CD14-positive monocyte (primary cell): ENCODE results near the gene RHOBTB1. TPM values are rescaled to one million over a fixed set of nuclear protein-coding genes. Genes with fewer than 3 reads are reported as not detected.
"Not testable (repeated sequence)": the region's sequence is repeated elsewhere in the genome, so short reads cannot be mapped to it uniquely, and the experiment has no call there.

Source experiments
- DNase-seq, 3 donors: peaks; one replicate each; pipeline ENCODE4 v3.0.0-alpha.2; 2011 to 2022
- H2AFZ ChIP-seq: 2 replicates; pipeline ENCODE4 v1.6.0; 2012; ENCODE audit warnings: mild to moderate bottlenecking, low read depth, low read length, inconsistent platforms; ENCODE audit not compliant: insufficient read depth, poor library complexity, severe bottlenecking
- H3K27ac ChIP-seq, 2 donors: 1 replicate in 1 of 2; 2 replicates in 1 of 2; pipeline ENCODE4 v1.5.1; 2012 to 2013; ENCODE audit warnings: low read length in 2 of 2, control low read depth in 1 of 2, inconsistent platforms in 1 of 2, low read depth in 1 of 2, mild to moderate bottlenecking in 1 of 2
- H3K27me3 ChIP-seq, 2 donors: one replicate each; pipeline versions ENCODE4 v1.6.0 to v1.6.1; 2011 to 2013; ENCODE audit warnings: low read length in 2 of 2; ENCODE audit not compliant: control insufficient read depth in 2 of 2, insufficient read depth in 2 of 2
- H3K36me3 ChIP-seq, 2 donors: replicated peaks in 1 of 2; 1 replicate in 1 of 2; 2 replicates in 1 of 2; pipeline versions ENCODE4 v1.5.1 to v1.6.1; 2012 to 2013; ENCODE audit warnings: low read length in 2 of 2, control low read depth in 1 of 2, inconsistent platforms in 1 of 2, mild to moderate bottlenecking in 1 of 2; ENCODE audit not compliant: insufficient read depth in 2 of 2, control insufficient read depth in 1 of 2
- H3K4me1 ChIP-seq, 2 donors: 1 replicate in 1 of 2; 2 replicates in 1 of 2; pipeline versions ENCODE4 v1.5.1 to v1.6.1; 2012 to 2013; ENCODE audit warnings: low read length in 2 of 2, control low read depth in 1 of 2, inconsistent platforms in 1 of 2, mild to moderate bottlenecking in 1 of 2, moderate library complexity in 1 of 2; ENCODE audit not compliant: insufficient read depth in 2 of 2, control insufficient read depth in 1 of 2
- H3K4me2 ChIP-seq: replicated peaks from 2 replicates; pipeline ENCODE3; 2012; ENCODE audit warnings: low read length, moderate library complexity, mild to moderate bottlenecking; ENCODE audit not compliant: poor library complexity, severe bottlenecking; ENCODE audit errors: extremely low read depth
- H3K4me3 ChIP-seq, 3 experiments: fragments of 200-600 bp in 1 of 3; sonication (generic) in 1 of 3; replicated peaks in 1 of 3; 1 replicate in 2 of 3; 2 replicates in 1 of 3; pipeline ENCODE4 v1.5.1; 2011 to 2013; ENCODE audit warnings: low read length in 3 of 3, mild to moderate bottlenecking in 3 of 3, control low read depth in 2 of 3, low read depth in 2 of 3, inconsistent platforms in 1 of 3, moderate library complexity in 1 of 3
- H3K79me2 ChIP-seq: 2 replicates; pipeline ENCODE4 v1.6.0; 2012; ENCODE audit warnings: mild to moderate bottlenecking, control low read depth, inconsistent platforms, low read length, moderate library complexity; ENCODE audit not compliant: insufficient read depth
- H3K9ac ChIP-seq: 2 replicates; pipeline ENCODE4 v1.6.0; 2017; ENCODE audit warnings: low read length, mild to moderate bottlenecking; ENCODE audit not compliant: insufficient read depth, poor library complexity, severe bottlenecking
- H3K9me3 ChIP-seq, 2 donors: replicated peaks in 1 of 2; 1 replicate in 1 of 2; 2 replicates in 1 of 2; pipeline versions ENCODE4 v1.5.1 to v1.6.1; 2012 to 2013; ENCODE audit warnings: low read length in 2 of 2, control low read depth in 1 of 2; ENCODE audit not compliant: control insufficient read depth in 1 of 2, insufficient read depth in 1 of 2
- H4K20me1 ChIP-seq: 2 replicates; pipeline ENCODE4 v1.6.0; 2012; ENCODE audit warnings: mild to moderate bottlenecking, low read length, control low read depth, moderate library complexity; ENCODE audit not compliant: insufficient read depth
- H3K27ac Mint-ChIP-seq, 7 donors: one replicate each; pipeline ENCODE4 v1.8.0; 2020; ENCODE audit warnings: mild to moderate bottlenecking in 7 of 7, mixed read lengths in 7 of 7, moderate library complexity in 6 of 7, inconsistent platforms in 2 of 7
- H3K27me3 Mint-ChIP-seq, 3 donors: one replicate each; pipeline ENCODE4 v1.8.0; 2021 to 2022; ENCODE audit warnings: low read depth in 3 of 3, mild to moderate bottlenecking in 3 of 3, mixed read lengths in 3 of 3, moderate library complexity in 3 of 3, inconsistent platforms in 1 of 3
- H3K36me3 Mint-ChIP-seq, 2 donors: one replicate each; pipeline ENCODE4 v1.8.0; 2020; ENCODE audit warnings: mixed read lengths in 2 of 2, inconsistent platforms in 1 of 2, mild to moderate bottlenecking in 1 of 2
- H3K4me1 Mint-ChIP-seq: one replicate; pipeline ENCODE4 v1.8.0; 2020; ENCODE audit warnings: mild to moderate bottlenecking, mixed read lengths
- H3K4me3 Mint-ChIP-seq, 2 donors: one replicate each; pipeline ENCODE4 v1.8.0; 2020; ENCODE audit warnings: mild to moderate bottlenecking in 2 of 2, mixed read lengths in 2 of 2, moderate library complexity in 1 of 2
- H3K9me3 Mint-ChIP-seq, 7 donors: one replicate each; pipeline ENCODE4 v1.8.0; 2020 to 2022; ENCODE audit warnings: mixed read lengths in 7 of 7, mild to moderate bottlenecking in 6 of 7, moderate library complexity in 6 of 7, inconsistent platforms in 2 of 7
- WGBS: methylation state at CpG from one replicate; pipeline ENCODE4 v1.1.5; 2013; ENCODE audit warnings: missing lambda C conversion rate; ENCODE audit not compliant: insufficient coverage; 5-methylcytosine and 5-hydroxymethylcytosine counted together
- intact Hi-C, 2 donors: fragments of 100-400 bp; cut with micrococcal nuclease; formaldehyde crosslinking; loops; one replicate each; pipeline versions ENCODE4 v1.15.0 to v1.15.1; 2023
- polyA plus RNA-seq, 3 donors: library from polyadenylated mRNA; depleted of rRNA in 1 of 3; unstranded in 2 of 3; stranded (reverse) in 1 of 3; fragments of 300-500 nt in 2 of 3; fragments of >200 nt in 1 of 3; fragmentation: Illumina TruSeq in 2 of 3; gene quantifications; 1 replicate in 2 of 3; 2 replicates in 1 of 3; pipeline ENCODE4 v1.2.3, GENCODE V29; 2012 to 2021
- TF ChIP-seq, protein P1 (sequence below): fragments of 200-600 bp; IDR thresholded peaks from one replicate; pipeline ENCODE4 v1.8.0; 2022; ENCODE audit warnings: antibody characterized with exemption, mild to moderate bottlenecking

The RHOBTB1 gene
- polyA plus RNA-seq, 3 donors = 0.41 to 0.96 (median 0.62) TPM

DNA sequence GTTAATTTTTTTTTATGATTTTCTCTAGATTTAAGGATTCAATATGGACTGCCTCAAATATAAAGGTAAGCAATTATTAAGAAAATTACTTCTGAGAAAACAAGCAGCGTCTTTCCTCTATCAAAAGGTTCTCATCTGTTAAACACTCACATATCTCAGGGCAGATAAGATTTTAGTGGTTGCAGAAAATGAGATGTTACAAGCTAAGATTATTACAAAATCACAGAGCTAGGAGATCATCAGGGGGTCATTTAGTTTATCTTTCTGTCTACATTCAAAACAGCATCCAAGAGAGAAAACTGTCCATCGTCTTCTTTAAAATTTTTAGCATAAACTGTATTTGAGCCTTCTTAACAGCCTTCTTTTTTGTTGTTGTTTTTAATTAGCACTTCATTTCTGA is 29.1 kb upstream of the RHOBTB1 start:
- DNase-seq = no peak
- peaks cover 0 to 2% (median 1%) of the 10 kb centered on the region in 3 donors for H3K27me3 Mint-ChIP-seq
- H2AFZ ChIP-seq = no peak overlapping the region
- no peaks in the 10 kb centered on the region for H4K20me1 ChIP-seq
- H3K27ac ChIP-seq = no peak overlapping the region
- H3K4me3 Mint-ChIP-seq = no peak overlapping the region
- H3K9me3 ChIP-seq = no peaks in the 10 kb centered on the region
- no peak overlapping the region for H3K4me2 ChIP-seq
- no peak overlapping the region for H3K4me3 ChIP-seq
- H3K9me3 Mint-ChIP-seq = peaks cover 0 to under 1% (median 0%) of the 10 kb centered on the region in 7 donors
- no peaks in the 10 kb centered on the region for H3K36me3 Mint-ChIP-seq
- TF ChIP-seq, protein P1, sequence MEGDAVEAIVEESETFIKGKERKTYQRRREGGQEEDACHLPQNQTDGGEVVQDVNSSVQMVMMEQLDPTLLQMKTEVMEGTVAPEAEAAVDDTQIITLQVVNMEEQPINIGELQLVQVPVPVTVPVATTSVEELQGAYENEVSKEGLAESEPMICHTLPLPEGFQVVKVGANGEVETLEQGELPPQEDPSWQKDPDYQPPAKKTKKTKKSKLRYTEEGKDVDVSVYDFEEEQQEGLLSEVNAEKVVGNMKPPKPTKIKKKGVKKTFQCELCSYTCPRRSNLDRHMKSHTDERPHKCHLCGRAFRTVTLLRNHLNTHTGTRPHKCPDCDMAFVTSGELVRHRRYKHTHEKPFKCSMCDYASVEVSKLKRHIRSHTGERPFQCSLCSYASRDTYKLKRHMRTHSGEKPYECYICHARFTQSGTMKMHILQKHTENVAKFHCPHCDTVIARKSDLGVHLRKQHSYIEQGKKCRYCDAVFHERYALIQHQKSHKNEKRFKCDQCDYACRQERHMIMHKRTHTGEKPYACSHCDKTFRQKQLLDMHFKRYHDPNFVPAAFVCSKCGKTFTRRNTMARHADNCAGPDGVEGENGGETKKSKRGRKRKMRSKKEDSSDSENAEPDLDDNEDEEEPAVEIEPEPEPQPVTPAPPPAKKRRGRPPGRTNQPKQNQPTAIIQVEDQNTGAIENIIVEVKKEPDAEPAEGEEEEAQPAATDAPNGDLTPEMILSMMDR = no peak
- no CpG with 5 or more reads among the region's 2 CpGs for WGBS
- H3K27ac Mint-ChIP-seq = no peak overlapping the region
- no peak overlapping the region for H3K9ac ChIP-seq
- intact Hi-C loops = no loop called here
- no peaks in the 10 kb centered on the region for H3K79me2 ChIP-seq
- no peaks in the 10 kb centered on the region for H3K4me1 Mint-ChIP-seq
- no peaks in the 10 kb centered on the region for H3K27me3 ChIP-seq
- H3K4me1 ChIP-seq = no peaks in the 10 kb centered on the region
- no peaks in the 10 kb centered on the region for H3K36me3 ChIP-seq

DNA sequence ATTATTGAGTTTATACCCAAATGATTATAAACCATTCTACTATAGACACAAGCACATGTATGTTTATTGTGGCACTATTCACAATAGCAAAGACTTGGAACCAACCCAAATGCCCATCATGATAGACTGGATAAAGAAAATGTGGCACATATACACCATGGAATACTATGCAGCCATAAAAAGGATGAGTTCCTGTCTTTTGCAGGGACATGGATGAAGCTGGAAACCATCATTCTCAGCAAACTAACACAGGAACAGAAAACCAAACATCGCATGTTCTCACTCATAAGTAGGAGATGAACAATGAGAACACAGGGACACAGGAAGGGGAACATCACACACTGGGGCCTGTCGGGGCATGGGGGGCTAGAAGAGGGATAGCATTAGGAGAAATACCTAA is 28.2 kb upstream of the RHOBTB1 start:
- H3K9me3 Mint-ChIP-seq, H4K20me1 ChIP-seq, H3K36me3 ChIP-seq, H3K27ac ChIP-seq, H3K4me2 ChIP-seq, H3K9me3 ChIP-seq, H3K79me2 ChIP-seq, H3K4me3 Mint-ChIP-seq, H3K4me1 ChIP-seq, H3K4me1 Mint-ChIP-seq, H3K27me3 Mint-ChIP-seq, H3K27me3 ChIP-seq, H3K9ac ChIP-seq, H3K4me3 ChIP-seq, H3K36me3 Mint-ChIP-seq, intact Hi-C loops, DNase-seq, H2AFZ ChIP-seq, H3K27ac Mint-ChIP-seq: not testable (repeated sequence)
- 100% methylated on average over 1 of the region's 2 CpGs for WGBS
